ENCODE data around the gene RET.
A peak's percentile ranks its signal among the peaks of the same experiment; 100 is the strongest.

Gene RET

DNA sequence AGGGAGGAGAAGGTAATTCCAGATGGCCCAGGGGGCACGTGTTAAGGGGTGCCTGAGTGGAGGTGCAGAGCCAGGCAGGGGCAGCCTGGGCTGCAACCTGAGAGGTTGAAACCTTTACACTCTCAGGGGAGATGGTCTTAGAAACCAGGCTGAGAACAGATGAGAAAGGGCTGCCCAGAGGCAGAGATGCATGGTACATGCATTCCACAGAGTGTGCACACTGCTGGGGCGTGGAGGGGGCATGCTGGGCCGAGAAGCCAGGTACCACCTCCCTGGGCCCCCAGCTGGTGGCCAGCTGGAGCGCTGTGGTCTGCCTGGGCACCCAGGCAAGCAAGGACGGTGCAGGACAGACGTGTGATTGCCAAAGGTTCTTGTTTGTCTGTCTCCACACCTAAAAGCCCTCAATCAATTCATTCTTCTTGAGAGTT lies 47.2 kb downstream of the RET start:
- no peak for DNase-seq

DNA sequence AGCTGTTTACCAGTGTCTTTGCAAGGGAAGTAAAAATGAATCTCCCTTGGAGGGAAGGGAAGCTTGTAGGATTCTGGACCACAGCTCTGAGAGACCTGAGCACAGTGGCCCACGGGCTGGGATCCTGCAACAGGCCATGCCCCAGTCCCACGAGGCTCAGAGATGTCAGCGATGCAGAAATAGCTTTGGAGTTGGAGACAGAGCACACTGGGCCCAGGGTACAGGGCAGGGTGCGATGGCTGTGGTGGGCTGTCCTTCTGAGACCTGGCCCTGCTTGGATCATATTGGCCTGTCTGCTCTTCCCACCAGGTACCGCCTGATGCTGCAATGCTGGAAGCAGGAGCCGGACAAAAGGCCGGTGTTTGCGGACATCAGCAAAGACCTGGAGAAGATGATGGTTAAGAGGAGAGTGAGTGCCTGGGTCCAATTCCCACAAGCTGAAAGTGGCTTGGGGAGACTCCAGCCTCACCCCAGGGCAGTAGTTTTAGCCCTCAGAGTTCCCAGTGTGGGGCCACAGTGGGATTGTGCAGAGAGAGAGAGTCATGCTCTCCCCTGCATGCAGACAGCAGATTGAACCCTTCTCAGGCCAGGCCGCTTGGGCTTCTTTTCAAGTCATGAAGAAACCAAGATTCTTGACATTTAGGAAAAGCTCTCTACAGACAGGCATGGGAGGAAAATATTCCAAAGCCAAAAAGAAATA lies 47.9 kb downstream of the RET start:
- DNase-seq = no peak

DNA sequence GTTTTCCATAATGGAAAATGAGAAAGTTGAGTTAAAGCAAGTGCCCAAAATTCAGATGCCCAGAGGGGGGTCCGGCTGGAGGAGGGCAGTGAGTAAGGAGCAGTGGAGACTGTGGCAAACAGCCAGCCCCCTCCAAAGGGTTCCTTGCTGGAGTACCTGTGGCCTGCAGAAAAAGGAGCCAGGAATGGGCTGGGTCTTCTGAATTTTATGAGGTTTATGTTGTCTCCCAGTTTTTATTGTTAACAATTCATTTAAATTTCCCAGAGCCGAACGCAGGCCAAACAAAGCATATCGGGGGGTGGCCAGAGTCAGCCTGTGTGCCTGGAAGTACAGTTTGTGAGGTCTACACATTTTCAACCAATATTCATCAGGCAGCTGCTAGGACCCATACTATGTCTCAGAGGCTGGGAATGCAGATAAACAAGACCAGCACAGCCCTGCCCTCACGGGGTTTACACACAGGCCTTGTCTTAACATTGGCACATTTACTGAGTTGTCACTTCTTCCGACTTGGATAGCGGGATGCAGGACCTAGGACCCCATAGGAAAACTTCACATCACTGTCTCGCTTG lies 48.5 kb downstream of the RET start:
- DNase-seq = no peak

DNA sequence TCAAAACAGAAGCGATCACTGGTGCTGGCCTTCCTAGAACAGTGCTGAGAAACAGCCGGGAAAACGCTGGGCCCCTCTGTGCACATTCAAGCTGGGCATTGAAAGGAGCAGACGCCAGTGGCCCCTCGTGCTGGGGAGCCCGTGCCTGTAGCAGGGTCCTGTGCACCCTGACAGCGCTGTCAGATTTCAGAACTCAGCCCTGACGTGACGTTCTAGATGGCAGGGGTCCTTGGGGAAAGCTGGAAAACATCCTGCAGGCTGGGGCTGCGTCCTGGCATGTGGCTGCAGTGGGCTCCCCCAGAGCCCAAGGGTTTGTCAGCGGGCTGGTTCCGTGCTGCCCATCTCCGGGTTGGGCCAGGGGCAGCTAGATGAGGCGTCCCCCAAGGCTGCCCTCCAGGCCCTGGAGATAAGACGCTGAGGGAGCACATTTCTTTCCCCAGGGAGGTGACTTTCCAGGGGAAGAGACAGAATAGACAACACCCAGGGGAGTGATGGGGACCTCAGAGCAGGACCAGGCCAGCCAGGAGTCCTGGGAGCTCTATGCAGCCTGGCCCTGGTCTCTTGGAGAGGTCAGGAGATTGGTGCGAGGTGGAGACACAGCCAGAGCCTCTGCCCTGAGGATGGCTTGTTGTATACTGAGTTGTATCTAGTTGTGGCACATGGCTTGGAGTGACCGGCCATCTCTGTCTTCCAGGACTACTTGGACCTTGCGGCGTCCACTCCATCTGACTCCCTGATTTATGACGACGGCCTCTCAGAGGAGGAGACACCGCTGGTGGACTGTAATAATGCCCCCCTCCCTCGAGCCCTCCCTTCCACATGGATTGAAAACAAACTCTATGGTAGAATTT lies 49.2 kb downstream of the RET start:
- DNase-seq = no peak

DNA sequence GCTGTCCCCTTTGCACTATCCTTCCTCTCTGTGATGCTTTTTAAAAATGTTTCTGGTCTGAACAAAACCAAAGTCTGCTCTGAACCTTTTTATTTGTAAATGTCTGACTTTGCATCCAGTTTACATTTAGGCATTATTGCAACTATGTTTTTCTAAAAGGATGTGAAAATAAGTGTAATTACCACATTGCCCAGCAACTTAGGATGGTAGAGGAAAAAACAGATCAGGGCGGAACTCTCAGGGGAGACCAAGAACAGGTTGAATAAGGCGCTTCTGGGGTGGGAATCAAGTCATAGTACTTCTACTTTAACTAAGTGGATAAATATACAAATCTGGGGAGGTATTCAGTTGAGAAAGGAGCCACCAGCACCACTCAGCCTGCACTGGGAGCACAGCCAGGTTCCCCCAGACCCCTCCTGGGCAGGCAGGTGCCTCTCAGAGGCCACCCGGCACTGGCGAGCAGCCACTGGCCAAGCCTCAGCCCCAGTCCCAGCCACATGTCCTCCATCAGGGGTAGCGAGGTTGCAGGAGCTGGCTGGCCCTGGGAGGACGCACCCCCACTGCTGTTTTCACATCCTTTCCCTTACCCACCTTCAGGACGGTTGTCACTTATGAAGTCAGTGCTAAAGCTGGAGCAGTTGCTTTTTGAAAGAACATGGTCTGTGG lies 50.0 kb downstream of the RET start:
- DNase-seq = no peak

DNA sequence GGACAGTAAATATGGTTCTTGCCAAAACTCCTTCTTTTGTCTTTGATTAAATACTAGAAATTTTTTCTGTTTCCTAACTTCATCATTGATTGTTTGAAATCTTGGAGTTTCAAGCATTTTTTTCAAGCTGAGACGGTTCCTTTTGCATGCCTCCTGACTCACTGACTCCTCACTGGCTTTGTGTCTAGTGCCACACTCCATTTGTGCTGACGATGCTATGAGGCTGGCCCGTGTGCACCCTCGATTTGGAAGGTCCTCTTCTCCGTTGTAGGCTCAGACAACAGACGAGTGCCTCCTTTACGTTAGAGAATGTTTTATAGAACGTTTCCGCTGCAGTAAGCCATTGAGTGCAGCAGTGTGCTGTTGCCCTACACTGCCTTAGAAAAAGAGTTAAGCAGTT lies 50.6 kb downstream of the RET start:
- no peak for DNase-seq

DNA sequence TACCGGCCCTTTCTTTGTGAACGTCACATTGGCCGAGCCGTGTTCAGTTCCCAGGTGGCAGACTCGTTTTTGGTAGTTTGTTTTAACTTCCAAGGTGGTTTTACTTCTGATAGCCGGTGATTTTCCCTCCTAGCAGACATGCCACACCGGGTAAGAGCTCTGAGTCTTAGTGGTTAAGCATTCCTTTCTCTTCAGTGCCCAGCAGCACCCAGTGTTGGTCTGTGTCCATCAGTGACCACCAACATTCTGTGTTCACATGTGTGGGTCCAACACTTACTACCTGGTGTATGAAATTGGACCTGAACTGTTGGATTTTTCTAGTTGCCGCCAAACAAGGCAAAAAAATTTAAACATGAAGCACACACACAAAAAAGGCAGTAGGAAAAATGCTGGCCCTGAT lies 51.5 kb downstream of the RET start:
- DNase-seq = no peak

DNA sequence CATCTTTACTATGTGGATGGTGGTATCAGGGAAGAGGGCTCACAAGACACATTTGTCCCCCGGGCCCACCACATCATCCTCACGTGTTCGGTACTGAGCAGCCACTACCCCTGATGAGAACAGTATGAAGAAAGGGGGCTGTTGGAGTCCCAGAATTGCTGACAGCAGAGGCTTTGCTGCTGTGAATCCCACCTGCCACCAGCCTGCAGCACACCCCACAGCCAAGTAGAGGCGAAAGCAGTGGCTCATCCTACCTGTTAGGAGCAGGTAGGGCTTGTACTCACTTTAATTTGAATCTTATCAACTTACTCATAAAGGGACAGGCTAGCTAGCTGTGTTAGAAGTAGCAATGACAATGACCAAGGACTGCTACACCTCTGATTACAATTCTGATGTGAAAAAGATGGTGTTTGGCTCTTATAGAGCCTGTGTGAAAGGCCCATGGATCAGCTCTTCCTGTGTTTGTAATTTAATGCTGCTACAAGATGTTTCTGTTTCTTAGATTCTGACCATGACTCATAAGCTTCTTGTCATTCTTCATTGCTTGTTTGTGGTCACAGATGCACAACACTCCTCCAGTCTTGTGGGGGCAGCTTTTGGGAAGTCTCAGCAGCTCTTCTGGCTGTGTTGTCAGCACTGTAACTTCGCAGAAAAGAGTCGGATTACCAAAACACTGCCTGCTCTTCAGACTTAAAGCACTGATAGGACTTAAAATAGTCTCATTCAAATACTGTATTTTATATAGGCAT lies 52.3 kb downstream of the RET start:
- no peak for DNase-seq

DNA sequence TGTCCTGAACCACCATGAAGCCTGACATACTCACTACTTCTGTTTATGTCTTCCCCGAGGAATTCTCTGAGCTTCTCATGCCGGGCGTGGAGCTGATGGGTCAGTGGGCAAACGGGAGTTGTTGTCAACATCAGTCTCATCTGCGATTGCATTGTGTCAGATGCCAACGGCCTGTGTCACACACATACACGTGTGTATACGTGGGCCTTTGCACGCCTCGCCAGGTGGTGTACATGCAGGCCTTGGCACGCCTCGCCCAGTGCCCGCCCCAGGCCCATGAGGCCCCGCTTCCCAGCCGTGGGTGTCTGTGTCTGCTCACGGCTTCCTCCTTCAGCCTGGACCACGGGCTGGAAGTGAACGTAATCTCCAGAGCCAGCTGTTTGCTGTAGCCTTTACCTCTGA lies 53.9 kb downstream of the RET start:
- no peak for DNase-seq

DNA sequence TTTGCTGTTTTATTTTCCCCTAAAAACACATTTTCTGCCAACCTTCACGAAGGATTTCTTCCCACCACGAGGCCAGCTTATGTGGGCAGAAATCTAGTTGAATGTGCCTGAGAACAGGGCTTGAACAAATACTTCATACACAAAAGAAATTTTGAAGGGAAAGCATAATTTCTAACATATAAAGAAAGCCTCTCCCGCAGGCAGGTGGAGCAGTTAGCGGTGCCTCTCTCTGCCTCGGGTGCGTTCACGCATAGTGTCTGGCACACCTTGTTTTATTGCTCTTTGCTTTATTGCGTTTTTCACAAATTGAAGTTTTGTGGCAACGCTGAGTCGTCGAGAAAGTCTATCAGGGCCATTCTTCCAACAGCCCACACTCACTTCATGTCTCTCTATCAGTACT lies 54.4 kb downstream of the RET start:
- no peak for DNase-seq

DNA sequence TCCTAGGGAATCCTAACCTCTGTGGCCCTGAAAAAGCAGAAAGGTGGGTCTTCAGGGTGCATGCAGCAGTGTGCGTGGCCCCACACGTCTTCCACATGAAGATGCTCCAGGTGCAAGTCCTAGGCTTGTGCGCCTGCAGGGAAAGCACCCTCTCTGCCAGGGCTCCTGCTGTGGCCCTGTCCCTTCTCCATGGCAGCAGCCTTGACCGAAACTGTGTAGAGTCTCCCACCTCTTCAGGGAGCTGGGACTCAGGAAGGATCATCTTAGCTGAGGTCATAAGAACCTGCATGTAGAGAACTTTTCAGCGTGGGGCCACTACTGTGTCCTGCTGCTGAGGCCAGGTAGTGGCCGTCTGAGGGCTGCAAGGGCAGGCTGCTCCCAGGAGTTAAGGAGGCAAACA lies 55.0 kb downstream of the RET start:
- DNase-seq = no peak

DNA sequence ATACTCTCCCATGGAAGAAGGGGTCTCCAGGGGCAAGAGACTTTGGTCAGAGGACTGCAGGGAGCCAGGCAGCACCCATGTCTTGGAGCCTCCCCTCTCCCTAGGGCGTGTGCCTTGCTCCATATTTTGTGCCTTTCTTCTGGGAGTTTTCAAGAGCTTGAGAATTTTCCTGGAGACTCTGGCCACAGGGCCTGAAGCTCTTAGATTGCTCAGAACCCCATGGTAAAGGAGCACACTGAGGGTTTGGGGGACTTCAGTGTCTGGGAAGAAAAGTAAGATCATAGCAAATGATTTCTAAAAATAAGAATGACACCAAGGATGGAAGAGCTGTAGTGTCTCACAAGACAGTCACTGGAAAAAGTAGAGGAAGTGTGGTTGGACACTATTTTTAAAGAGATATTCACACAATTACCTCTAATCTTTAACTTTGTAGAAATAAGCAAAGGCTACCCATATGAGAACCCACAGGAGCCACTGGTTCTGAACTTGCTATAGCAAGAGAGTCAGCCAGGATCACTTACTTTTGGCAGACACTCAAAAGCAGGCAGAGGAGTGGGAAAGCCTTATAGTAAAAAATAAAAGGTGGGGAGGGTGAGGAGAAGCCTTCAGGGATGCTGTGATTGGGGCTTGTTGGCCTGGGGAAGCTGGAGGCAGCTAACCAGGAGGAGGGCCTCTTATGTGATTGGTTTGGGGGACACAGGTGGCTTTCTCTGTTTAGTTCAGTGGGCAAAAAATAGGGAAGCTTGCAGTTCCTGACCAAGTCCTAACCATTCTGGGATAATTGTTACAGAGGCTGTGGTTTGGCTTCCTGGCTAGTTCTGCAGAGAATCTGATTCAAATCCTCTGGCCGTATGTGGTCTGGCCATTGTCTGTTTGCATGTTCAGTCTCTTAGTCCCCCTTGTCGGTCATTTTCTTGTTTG lies 56.3 kb downstream of the RET start:
- no peak for DNase-seq

DNA sequence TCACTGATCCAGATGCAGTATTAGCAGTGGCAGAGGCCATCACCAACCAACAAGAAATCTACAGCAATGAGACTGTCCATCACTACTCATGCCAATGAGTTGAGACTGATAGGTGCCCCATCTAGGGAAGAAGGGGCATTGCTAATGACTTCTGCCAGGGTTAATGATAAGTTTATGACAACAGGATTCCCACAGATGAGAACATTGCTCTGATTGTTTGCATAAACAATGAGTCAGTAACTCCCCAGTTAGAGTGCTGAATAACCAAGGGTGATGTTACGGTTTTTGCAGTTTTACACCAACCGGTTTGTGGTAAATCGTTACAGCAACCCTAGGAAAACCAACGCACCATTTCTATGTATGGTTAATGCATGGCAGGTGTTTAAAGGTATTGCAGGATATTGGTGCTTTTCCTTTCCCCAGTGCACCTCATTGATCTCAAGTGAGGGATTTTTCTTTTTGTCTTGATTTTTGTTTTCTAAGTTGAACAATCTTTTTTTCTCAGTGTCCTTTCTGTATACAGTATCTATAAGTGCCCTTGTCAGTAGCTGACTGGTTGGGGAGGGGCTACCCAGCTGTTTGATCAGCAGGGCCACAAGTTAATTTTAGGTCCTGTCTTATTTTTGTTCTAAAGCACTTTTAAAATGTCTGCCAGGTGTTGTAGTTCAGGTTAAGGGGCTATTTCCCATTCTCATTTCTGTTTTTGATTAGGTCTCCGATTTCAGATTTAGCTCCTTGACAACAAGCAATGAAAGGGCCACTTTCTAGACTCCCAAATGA lies 57.4 kb downstream of the RET start:
- DNase-seq = no peak

DNA sequence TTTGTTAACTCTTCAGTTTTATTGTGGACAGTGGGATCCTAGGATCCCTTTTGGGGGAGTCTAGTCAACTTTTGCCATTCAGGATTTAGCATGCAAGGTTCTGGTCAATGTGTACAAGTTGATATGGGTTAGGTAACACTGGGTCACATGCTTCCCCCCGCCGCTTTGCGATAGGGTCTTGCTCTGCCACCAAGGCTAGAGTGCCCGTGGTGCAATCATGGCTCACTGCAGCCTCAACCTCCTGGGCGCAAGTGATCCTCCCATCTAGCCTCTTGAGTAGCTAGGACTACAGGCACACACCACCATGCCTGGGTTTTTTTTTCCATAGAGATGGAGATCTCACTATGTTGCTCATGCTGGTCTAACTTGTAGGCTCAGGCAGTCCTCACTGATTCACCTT lies 58.2 kb downstream of the RET start:
- DNase-seq = no peak

DNA sequence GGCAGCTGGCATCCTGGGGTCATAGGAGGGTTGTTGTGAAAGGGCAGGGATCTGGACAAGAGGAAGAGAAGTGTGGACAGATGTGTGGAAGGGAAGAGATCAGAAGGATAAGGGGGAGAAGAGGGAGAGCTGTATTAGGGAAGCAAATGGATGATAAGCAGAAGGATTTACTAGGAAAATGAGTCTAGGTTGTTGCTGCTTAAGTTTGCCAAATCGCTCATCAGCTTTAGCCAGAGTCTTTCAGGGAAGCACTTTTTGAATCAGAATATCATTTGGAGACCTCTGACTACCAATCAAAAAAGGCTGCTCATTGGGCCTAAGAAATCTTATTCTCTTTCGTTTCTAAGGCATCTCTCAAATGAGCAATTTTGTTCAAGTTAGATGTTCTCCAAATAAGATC lies 58.8 kb downstream of the RET start:
- DNase-seq = no peak

DNA sequence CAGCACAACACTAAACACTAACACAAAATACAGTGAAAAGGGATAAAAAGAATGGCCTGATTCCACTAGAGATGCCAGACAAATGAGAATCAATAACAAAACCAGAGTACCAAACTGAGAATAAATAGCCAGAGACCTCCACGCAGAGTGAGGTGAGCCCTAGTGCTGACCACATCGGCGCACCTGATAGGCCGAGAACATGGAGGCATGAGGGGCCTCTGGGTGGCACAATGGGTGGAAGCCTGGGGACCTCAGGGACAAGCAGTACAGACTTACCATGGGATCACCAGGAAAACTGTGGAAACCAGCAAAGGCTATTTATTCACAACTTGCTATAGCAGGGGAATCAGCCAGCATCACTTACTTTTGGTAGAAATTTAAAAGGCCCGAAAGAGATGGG lies 59.6 kb downstream of the RET start:
- DNase-seq = no peak

DNA sequence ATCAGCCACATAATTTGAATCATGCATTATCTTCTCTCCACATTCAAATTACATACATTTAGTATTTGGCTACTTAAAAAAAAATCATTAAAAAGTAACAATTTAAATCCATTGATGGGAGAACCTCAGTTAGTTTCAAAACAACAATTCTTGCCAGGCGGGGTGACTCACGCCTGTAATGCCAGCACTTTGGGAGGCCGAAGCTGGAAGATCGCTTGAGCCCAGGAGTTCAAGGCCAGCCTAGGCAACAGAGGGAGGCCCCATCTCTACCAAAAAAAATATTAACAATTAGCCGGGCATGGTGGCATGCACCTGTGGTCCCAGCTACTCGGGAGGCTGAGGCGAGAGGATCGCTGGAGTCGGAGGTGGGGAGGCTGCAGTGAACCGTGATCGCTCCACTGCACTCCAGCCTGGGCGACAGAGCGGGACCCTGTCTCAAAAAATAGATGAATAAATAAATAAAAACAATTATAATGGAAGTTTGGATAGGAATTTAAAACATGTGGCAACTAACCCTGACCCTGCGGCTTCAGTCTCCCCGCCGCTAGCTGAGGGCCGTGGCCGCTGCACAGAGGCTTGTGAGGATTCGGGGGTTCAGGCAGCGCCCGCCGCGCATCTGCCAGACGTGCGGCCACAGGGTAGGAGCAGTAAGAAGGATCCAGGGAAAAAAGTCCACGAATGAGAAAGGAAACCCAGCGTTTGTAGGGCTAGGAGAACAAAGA lies 60.3 kb downstream of the RET start:
- no peak for DNase-seq

DNA sequence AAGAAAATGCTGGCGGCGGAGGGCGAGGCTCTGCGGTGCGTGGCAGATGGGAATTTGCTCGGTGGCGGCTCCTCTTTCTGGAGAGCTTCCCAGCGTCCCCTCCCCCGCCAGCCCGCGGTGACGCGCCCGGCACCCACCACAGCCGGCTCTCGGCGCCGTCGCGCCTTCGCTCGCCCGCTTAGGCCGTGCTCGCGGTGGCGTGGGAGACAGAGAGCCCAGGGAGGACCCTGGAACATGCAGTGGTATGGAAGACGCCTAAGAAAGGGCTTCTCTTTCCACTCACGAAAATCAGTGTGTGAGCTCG lies 60.8 kb downstream of the RET start:
- DNase-seq = peak; percentile 45

DNA sequence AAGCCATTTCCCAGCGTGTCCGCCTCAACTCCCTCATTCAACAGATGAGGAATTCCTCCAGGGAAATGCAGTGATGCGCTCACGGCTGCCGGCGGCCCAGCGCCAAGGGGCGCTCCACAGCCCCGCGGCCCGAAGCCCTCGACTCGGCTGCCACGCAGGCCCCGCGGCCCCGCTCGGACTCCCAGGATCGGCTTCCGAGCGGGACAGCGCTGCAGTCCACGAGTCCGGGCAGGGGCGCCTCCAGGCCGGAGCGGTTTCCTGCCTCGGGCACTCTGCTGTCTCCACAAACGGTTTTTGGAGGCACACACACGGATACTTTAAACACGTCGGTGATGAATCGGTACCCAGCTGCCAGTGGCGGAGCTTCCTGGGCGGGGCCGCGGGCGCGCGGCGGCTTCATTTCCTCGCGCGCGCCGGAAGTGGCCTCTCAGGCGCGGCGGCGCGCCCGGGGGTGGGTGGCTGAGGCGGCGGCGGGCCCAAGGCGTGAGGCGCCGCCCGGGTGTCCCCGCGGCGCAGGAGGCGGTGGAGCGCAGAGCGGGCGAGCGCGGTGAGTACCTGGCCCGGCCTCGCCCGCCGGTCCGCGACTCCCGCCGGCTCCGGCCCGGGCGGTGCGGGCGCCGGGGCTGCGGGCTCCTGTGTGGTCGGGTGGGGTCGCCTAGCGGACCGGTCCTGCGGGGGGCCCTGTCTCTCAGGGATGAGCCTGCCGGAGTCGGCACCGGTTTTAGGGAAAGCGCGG lies 61.3 kb downstream of the RET start, which contains the start of gene CSGALNACT2:
CSGALNACT2 (plus strand) TSS at position 425 of the 736 bp plus-strand sequence. CDS start 16,705 bp downstream, outside the sequence.
- DNase-seq = peak; percentile 73

Measured in midbrain (tissue), 1 donor.